Endodermal cell (in vitro differentiated cells): ENCODE data around the gene ATG12. TPM values are rescaled to one million over a fixed set of nuclear protein-coding genes. Genes with fewer than 3 reads are reported as not detected.

Experiments used
- DNase-seq: peaks from one replicate; pipeline ENCODE4 v3.0.0-alpha.2; 2017
- H3K27ac ChIP-seq: 2 replicates; pipeline ENCODE4 v1.5.1; 2013; ENCODE audit warnings: mild to moderate bottlenecking, low read depth, low read length, moderate library complexity
- H3K27me3 ChIP-seq: 2 replicates; pipeline ENCODE4 v1.6.1; 2013; ENCODE audit warnings: mild to moderate bottlenecking, low read length, moderate library complexity; ENCODE audit not compliant: insufficient read depth, control insufficient read depth, poor library complexity, severe bottlenecking
- H3K36me3 ChIP-seq: 2 replicates; pipeline ENCODE4 v1.7.0; 2013; ENCODE audit warnings: mild to moderate bottlenecking, low read length, moderate library complexity; ENCODE audit not compliant: control insufficient read depth, insufficient read depth
- H3K4me1 ChIP-seq: one replicate; pipeline ENCODE4 v1.7.0; 2013; ENCODE audit warnings: low read length; ENCODE audit not compliant: control insufficient read depth, insufficient read depth
- H3K4me3 ChIP-seq: 2 replicates; pipeline ENCODE4 v1.5.1; 2013; ENCODE audit warnings: mild to moderate bottlenecking, low read length, moderate library complexity
- H3K9ac ChIP-seq: 2 replicates; pipeline ENCODE4 v1.6.1; 2013; ENCODE audit warnings: mild to moderate bottlenecking, low read length, moderate library complexity; ENCODE audit not compliant: poor library complexity, severe bottlenecking; ENCODE audit errors: extremely low read depth
- H3K9me3 ChIP-seq: 2 replicates; pipeline ENCODE4 v1.6.1; 2013; ENCODE audit warnings: mild to moderate bottlenecking, low read length, moderate library complexity; ENCODE audit not compliant: control insufficient read depth
- H3K27ac Mint-ChIP-seq: 2 replicates; pipeline ENCODE4 v1.8.0; 2020; ENCODE audit warnings: mixed read lengths
- H3K27me3 Mint-ChIP-seq: 2 replicates; pipeline ENCODE4 v1.8.0; 2021; ENCODE audit warnings: mild to moderate bottlenecking, mixed read lengths; ENCODE audit not compliant: insufficient read depth
- H3K36me3 Mint-ChIP-seq: 2 replicates; pipeline ENCODE4 v1.8.0; 2020; ENCODE audit warnings: low read depth, mixed read lengths
- H3K4me1 Mint-ChIP-seq: 2 replicates; pipeline ENCODE4 v1.8.0; 2020; ENCODE audit warnings: mixed read lengths
- H3K4me3 Mint-ChIP-seq: 2 replicates; pipeline ENCODE4 v1.8.0; 2020; ENCODE audit warnings: mild to moderate bottlenecking, moderate library complexity, mixed read lengths
- H3K9me3 Mint-ChIP-seq: 2 replicates; pipeline ENCODE4 v1.8.0; 2020; ENCODE audit warnings: mild to moderate bottlenecking, mixed read lengths
- CTCF ChIP-seq: fragments of 200-600 bp; sonication (generic); conservative IDR thresholded peaks from 2 replicates; pipeline ENCODE4 v1.5.0; 2021; ENCODE audit warnings: antibody characterized with exemption, mild to moderate bottlenecking
- WGBS, 2 experiments: methylation state at CpG; one replicate each; pipeline versions ENCODE4 v1.1.5 to v1.1.7; 2013; ENCODE audit warnings: missing lambda C conversion rate in 2 of 2, mixed read lengths in 1 of 2; ENCODE audit not compliant: insufficient coverage in 1 of 2, insufficient read length in 1 of 2; 5-methylcytosine and 5-hydroxymethylcytosine counted together
- total RNA-seq, 2 donors: library from RNA; stranded (reverse); fragmentation: NEBNext Ultra II Directional in 1 of 2; extraction: Animal tissue kit (Norgen Biotek cat#: 25700) in 1 of 2; gene quantifications; 2 replicates in 1 of 2; 3 replicates in 1 of 2; pipeline ENCODE4 v1.2.1, GENCODE V29; 2021

Gene ATG12
- total RNA-seq, 2 donors from 2014 or later = 47.9 to 57.8 TPM

GRCh38 chr5:115815006-115815692, 26.2 kb downstream of the ATG12 start:
- peak overlapping the region; percentile 93 for H3K4me3 ChIP-seq

GRCh38 chr5:115813719-115814118, 27.6 kb downstream of the ATG12 start:
- peaks cover 33% of the 10 kb centered on the region for H3K27me3 Mint-ChIP-seq
- no peak overlapping the region for H3K27ac Mint-ChIP-seq
- Histone ChIP-seq H3K9me3 (no peaks in the 10 kb centered on the region), H3K27ac (no peak overlapping the region), H3K9ac (no peak overlapping the region), H3K4me3 (no peak overlapping the region), H3K4me1 (no peaks in the 10 kb centered on the region), H3K36me3 (no peaks in the 10 kb centered on the region), H3K27me3 (peaks cover 47% of the 10 kb centered on the region)
- peaks cover 7% of the 10 kb centered on the region for H3K4me1 Mint-ChIP-seq
- no peaks in the 10 kb centered on the region for H3K9me3 Mint-ChIP-seq
- WGBS, 2 experiments = 89% methylated on average over 5 of the region's 5 CpGs; no CpG with 5 or more reads in 1 of the 2 experiments
- no peak for DNase-seq
- H3K4me3 Mint-ChIP-seq = no peak overlapping the region
- no peak for TF ChIP-seq CTCF
- no peaks in the 10 kb centered on the region for H3K36me3 Mint-ChIP-seq

More at GRCh38 chr5:115815006-115815692, 26.2 kb downstream of the ATG12 start:
- Mint-ChIP-seq H3K27me3 (peaks cover 35% of the 10 kb centered on the region), H3K9me3 (no peaks in the 10 kb centered on the region), H3K27ac (no peak overlapping the region), H3K36me3 (no peaks in the 10 kb centered on the region), H3K4me3 (peak overlapping the region; percentile 81), H3K4me1 (peaks cover 7% of the 10 kb centered on the region)
- Histone ChIP-seq H3K27me3 (peaks cover 47% of the 10 kb centered on the region), H3K4me1 (no peaks in the 10 kb centered on the region), H3K36me3 (no peaks in the 10 kb centered on the region), H3K9me3 (no peaks in the 10 kb centered on the region), H3K9ac (peak overlapping the region; percentile 58), H3K27ac (no peak overlapping the region)
- 30 to 48% methylated on average over 10 to 21 of the region's 21 CpGs for WGBS, 2 experiments
- no peak for DNase-seq
- peak; percentile 48 for TF ChIP-seq CTCF

- Histone ChIP-seq H3K4me1 (no peaks in the 10 kb centered on the region), H3K27me3 (peaks cover 43% of the 10 kb centered on the region), H3K9me3 (no peaks in the 10 kb centered on the region), H3K36me3 (no peaks in the 10 kb centered on the region), H3K4me3 (no peak overlapping the region), H3K9ac (no peak overlapping the region), H3K27ac (no peak overlapping the region)
- peaks cover 9% of the 10 kb centered on the region for H3K36me3 Mint-ChIP-seq
- no peak for DNase-seq
- H3K9me3 Mint-ChIP-seq = no peaks in the 10 kb centered on the region
- WGBS, 2 experiments = 90% methylated on average over 1 of the region's 1 CpG; no CpG with 5 or more reads in 1 of the 2 experiments
- H3K27me3 Mint-ChIP-seq = peaks cover 29% of the 10 kb centered on the region
- H3K4me1 Mint-ChIP-seq = peaks cover 7% of the 10 kb centered on the region
- no peak for TF ChIP-seq CTCF
- no peak overlapping the region for H3K27ac Mint-ChIP-seq
- H3K4me3 Mint-ChIP-seq = no peak overlapping the region
Observed at GRCh38 chr5:115812372-115812771, 29.0 kb downstream of the ATG12 start.
